Lower lobe of right lung (tissue), 2 donors: ENCODE data around the gene PSMB4. TPM values are rescaled to one million over a fixed set of nuclear protein-coding genes. Genes with fewer than 3 reads are reported as not detected.
"Not testable (repeated sequence)": the region's sequence is repeated elsewhere in the genome, so short reads cannot be mapped to it uniquely, and the experiment has no call there.

Experiments used
- ATAC-seq, 2 donors: fragments of 200-7000 bp; cut with Tn5 transposase; one replicate each; pipeline ENCODE4 v1.9.1; 2020 to 2022; ENCODE audit warnings: mild to moderate bottlenecking in 2 of 2, moderate library complexity in 2 of 2
- DNase-seq: peaks from one replicate; pipeline ENCODE4 v3.0.0-alpha.2; 2020
- H3K27ac ChIP-seq: fragments of 200-600 bp; one replicate; pipeline ENCODE4 v1.8.0; 2022
- H3K27me3 ChIP-seq: fragments of 200-600 bp; one replicate; pipeline ENCODE4 v1.8.0; 2022; ENCODE audit warnings: low read depth
- H3K36me3 ChIP-seq: fragments of 200-600 bp; one replicate; pipeline ENCODE4 v1.8.0; 2022; ENCODE audit warnings: mild to moderate bottlenecking
- H3K4me1 ChIP-seq: fragments of 200-600 bp; one replicate; pipeline ENCODE4 v1.8.0; 2022
- H3K4me3 ChIP-seq: fragments of 200-600 bp; one replicate; pipeline ENCODE4 v1.8.0; 2022; ENCODE audit warnings: mild to moderate bottlenecking
- H3K9me3 ChIP-seq: fragments of 200-600 bp; one replicate; pipeline ENCODE4 v1.8.0; 2022
- intact Hi-C: fragments of 100-400 bp; cut with DNase I; formaldehyde crosslinking; loops from one replicate; pipeline ENCODE4 v1.11.0; 2022
- total RNA-seq: library from RNA; stranded (reverse); fragmentation: NEBNext Ultra II Directional; extraction: Animal tissue kit (Norgen Biotek cat#: 25700); gene quantifications from one replicate; pipeline ENCODE4 v1.2.1, GENCODE V29; 2021
- TF ChIP-seq, protein P1 (sequence below): fragments of 200-600 bp; IDR thresholded peaks from one replicate; pipeline ENCODE4 v1.8.0; 2022; ENCODE audit warnings: antibody characterized with exemption, mild to moderate bottlenecking
- donor health status: DM: no; HTN: yes; CAD: no; lungs with severe emphysema.

The PSMB4 gene
- total RNA-seq, 1 donor from 2014 or later = 177 TPM

DNA sequence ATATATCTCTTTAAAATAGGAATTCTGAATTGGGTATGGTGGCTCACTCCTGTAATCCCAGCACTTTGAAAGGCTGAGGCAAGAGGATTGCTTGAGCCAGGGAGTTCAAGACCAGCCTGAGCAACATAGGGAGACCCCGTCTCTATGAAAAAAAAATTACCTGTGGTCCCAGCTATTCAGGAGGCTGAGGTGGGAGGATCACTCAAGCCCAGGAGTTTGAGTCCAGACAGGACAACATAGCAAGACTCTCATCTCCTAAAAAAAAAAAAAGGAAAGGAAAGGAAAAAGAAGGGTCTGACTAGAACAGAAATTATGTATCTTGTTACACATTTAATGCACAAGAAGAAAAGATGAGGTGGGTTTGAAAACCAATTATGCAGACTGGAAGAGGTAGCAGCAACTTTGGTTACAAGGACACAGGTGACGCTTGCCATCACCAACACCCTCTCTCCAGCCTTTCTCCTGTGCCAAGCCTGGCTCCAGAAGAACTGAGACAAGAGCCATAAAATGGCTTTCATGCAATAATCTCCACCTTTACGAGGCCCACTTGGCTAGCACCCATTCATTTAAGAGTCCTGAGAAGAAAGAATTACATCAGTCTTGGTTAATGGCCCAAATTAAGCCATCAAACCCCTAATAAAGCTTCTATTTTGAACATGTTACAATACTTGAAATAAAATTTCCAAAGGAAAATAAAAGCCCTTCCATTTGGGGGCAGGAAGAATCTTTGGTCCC lies 22.1 kb upstream of the PSMB4 start:
- Histone ChIP-seq H3K27me3 (no peaks in the 10 kb centered on the region), H3K4me1 (peaks cover 7% of the 10 kb centered on the region), H3K9me3 (no peaks in the 10 kb centered on the region), H3K27ac (no peak overlapping the region), H3K4me3 (no peak overlapping the region), H3K36me3 (no peaks in the 10 kb centered on the region)
- intact Hi-C loops = no loop called here
- DNase-seq (no peak), ATAC-seq (no peak)
- TF ChIP-seq, protein P1, sequence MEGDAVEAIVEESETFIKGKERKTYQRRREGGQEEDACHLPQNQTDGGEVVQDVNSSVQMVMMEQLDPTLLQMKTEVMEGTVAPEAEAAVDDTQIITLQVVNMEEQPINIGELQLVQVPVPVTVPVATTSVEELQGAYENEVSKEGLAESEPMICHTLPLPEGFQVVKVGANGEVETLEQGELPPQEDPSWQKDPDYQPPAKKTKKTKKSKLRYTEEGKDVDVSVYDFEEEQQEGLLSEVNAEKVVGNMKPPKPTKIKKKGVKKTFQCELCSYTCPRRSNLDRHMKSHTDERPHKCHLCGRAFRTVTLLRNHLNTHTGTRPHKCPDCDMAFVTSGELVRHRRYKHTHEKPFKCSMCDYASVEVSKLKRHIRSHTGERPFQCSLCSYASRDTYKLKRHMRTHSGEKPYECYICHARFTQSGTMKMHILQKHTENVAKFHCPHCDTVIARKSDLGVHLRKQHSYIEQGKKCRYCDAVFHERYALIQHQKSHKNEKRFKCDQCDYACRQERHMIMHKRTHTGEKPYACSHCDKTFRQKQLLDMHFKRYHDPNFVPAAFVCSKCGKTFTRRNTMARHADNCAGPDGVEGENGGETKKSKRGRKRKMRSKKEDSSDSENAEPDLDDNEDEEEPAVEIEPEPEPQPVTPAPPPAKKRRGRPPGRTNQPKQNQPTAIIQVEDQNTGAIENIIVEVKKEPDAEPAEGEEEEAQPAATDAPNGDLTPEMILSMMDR = no peak

DNA sequence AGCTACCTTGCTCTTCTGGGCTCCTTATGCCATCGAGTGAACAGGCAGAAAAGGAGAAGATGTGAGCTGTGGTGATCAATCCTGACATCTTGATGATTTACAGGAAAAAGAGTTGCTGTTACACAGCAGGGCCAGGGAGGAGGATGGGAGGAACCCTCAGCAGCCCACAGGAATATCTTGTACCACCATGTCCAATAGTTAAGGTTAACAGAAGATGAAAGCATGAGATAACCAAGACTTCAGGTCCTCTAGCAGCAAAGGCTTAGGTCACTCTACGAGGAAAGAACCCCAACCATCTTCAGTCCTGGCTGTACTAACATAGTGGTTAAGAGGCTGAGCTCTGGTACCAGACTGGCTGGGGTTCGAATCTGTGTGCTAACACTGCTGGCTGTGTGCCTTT lies 14.8 kb upstream of the PSMB4 start:
- Histone ChIP-seq H3K36me3 (no peaks in the 10 kb centered on the region), H3K27me3 (no peaks in the 10 kb centered on the region)

DNA sequence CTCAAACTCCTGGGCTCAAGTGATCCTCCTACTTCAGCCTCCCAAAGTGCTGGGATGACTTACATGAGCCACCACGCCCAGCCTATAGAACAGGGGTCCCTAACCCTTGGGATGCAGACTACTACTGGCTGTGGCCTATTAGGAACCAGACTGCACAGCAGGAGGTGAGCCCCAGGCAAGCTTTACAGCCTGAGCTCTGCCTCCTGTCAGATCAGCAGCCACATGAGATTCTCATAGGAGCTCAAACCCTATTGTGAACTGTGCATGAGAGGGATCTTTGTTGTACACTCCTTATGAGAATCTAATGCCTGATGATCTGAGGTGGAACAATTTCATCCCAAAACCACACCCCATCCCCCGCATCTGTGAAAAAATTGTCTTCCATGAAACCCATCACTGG lies 13.4 kb upstream of the PSMB4 start:
- no peaks in the 10 kb centered on the region for H3K9me3 ChIP-seq
- H3K4me1 ChIP-seq = no peaks in the 10 kb centered on the region
- no peak for ATAC-seq
- no peaks in the 10 kb centered on the region for H3K27me3 ChIP-seq
- no peaks in the 10 kb centered on the region for H3K36me3 ChIP-seq
- intact Hi-C loops = no loop called here
- no peak for DNase-seq
- TF ChIP-seq, protein P1 = no peak
- H3K4me3 ChIP-seq = no peak overlapping the region
- H3K27ac ChIP-seq = no peak overlapping the region

More for the DNA sequence above, 14.8 kb upstream of the PSMB4 start:
- ATAC-seq = no peak
- H3K27ac ChIP-seq = no peak overlapping the region
- intact Hi-C loops = no loop called here
- TF ChIP-seq, protein P1 = no peak
- DNase-seq = no peak
- no peak overlapping the region for H3K4me3 ChIP-seq
- no peaks in the 10 kb centered on the region for H3K9me3 ChIP-seq
- H3K4me1 ChIP-seq = no peaks in the 10 kb centered on the region

DNA sequence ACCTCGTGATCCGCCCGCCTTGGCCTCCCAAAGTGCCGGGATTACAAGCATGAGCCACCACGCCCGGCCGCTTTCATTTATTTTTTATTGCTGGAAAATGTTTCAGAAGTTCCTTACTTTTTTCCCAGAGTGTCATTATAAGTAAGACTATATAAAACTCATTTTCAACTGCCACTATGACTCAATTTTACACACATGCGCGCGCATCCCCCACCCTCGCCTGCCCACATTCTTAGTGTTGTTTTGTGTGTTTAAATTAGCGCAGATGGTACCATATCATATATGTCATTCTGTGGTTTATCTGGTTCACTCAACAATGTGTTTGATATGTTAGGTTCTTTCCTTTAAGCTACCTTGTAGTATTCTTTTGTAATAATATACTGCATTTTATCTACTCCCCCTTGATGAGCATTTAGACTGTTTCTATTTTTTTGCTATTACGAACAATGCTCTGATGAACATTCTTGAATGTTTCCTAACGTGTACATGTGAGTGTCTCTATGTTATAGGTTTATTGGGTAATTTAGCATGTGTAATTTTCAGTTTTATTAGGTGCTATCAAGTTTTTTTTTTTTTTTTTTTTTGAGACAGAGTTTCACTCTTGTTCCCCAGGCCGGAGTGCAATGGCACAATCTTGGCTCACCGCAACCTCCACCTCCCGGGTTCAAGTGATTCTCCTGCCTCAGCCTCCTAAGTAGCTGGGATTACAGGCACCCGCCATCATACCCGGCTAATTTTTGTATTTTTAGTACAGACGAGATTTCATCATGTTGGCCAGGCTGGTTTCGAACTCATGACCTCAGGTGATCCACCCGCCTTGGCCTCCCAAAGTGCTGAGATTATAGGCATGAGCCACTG lies 8.9 kb upstream of the PSMB4 start:
- intact Hi-C loops, H3K36me3 ChIP-seq, H3K27me3 ChIP-seq, DNase-seq, H3K27ac ChIP-seq, ATAC-seq, H3K9me3 ChIP-seq, H3K4me1 ChIP-seq, H3K4me3 ChIP-seq: not testable (repeated sequence)

DNA sequence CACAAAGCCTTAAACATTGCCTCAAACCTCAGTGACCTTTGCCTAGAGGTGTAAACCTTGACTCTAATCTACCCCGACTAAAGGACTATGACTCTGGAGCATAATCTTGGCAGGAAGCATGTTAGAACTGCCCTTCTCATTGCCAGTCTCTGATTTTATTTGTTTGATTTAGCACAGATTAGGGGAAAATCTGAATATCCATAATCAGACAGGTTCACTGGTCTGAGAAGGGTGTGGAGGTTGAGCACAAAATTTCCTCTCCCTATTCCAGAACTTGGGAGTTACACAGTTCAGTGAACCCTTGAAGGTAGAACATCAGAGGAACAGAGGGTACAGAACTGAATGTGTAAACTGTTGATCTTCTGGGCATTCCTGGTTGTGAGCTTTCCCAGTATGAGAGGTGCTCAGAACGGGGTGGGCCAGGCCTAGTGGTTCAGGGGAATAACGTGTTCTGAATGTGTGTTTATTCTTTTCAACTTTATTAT lies 8.3 kb upstream of the PSMB4 start:
- H3K4me1 ChIP-seq = no peaks in the 10 kb centered on the region
- DNase-seq (no peak), ATAC-seq (no peak)
- TF ChIP-seq, protein P1 = no peak
- no peaks in the 10 kb centered on the region for H3K9me3 ChIP-seq
- no peaks in the 10 kb centered on the region for H3K36me3 ChIP-seq
- H3K27ac ChIP-seq = no peak overlapping the region
- no peak overlapping the region for H3K4me3 ChIP-seq
- intact Hi-C loops = no loop called here
- H3K27me3 ChIP-seq = no peaks in the 10 kb centered on the region

DNA sequence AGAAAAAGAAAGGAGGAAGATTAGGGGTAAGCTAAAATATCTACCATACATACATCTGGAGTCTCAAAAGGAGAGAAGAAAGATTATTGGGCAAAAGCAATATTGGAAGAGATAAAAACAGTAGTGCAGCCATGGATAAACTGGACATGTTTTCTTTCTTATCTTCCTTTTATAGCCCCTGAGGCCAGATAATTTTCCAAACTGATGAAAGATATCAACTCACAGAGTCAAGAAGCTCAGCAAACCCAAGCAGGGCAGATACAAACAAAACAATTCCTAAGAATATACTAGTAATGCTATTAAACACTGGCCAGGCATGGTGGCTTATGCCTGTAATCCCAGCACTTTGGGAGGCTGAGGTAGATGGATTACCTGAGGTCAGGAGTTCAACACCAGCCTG lies 5.8 kb upstream of the PSMB4 start:
- TF ChIP-seq, protein P1 = no peak
- intact Hi-C loops = no loop called here
- H3K9me3 ChIP-seq = no peaks in the 10 kb centered on the region
- H3K4me3 ChIP-seq = no peak overlapping the region
- H3K27ac ChIP-seq = no peak overlapping the region
- H3K27me3 ChIP-seq = no peaks in the 10 kb centered on the region
- DNase-seq (no peak), ATAC-seq (no peak)
- no peaks in the 10 kb centered on the region for H3K4me1 ChIP-seq
- H3K36me3 ChIP-seq = no peaks in the 10 kb centered on the region

DNA sequence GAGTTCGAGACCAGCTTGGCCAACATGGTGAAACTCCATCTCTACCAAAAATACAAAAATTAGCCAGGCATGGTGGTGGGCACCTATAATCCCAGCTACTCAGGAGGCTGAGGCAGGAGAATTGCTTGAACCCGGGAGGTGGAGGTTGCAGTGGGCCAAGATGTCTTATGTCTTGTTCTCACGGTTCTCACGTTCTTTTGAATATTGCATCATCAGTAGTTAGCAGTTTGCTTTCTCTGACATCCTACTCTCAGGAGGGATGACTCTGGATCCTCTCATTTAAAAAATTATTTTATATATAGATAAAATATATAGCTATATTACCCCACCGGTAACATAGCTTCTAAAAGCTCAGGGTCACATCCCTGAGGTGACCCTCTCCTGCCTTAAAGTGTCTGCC lies 3.1 kb upstream of the PSMB4 start:
- H3K4me1 ChIP-seq = peaks cover 13% of the 10 kb centered on the region
- H3K9me3 ChIP-seq, ATAC-seq, DNase-seq, H3K4me3 ChIP-seq, H3K27ac ChIP-seq, H3K36me3 ChIP-seq, intact Hi-C loops, H3K27me3 ChIP-seq: not testable (repeated sequence)
